Cardiac muscle cell (in vitro differentiated cells and primary cell): ENCODE data around the gene MAP3K2. TPM values are rescaled to one million over a fixed set of nuclear protein-coding genes. Genes with fewer than 3 reads are reported as not detected.

Experiments
- DNase-seq, 2 donors: peaks; one replicate each; pipeline versions ENCODE4 v3.0.0 to v3.0.0-alpha.2; 2010 to 2017; ENCODE audit warnings: low read depth in 1 of 2, low spot score in 1 of 2
- H3K27ac ChIP-seq: fragments of 200-600 bp; sonication (generic); 2 replicates; pipeline ENCODE4 v1.5.1; 2016
- H3K27me3 ChIP-seq: fragments of 200-600 bp; sonication (generic); 2 replicates; pipeline ENCODE4 v1.6.0; 2016; ENCODE audit warnings: control low read depth
- H3K36me3 ChIP-seq: fragments of 200-600 bp; sonication (generic); 2 replicates; pipeline ENCODE4 v1.5.1; 2016; ENCODE audit warnings: control low read depth
- H3K4me1 ChIP-seq: fragments of 200-600 bp; sonication (generic); 2 replicates; pipeline ENCODE4 v1.8.1; 2017; ENCODE audit warnings: low read depth, mild to moderate bottlenecking, mixed run types
- H3K4me3 ChIP-seq: fragments of 200-600 bp; sonication (generic); 2 replicates; pipeline ENCODE4 v1.5.1; 2016; ENCODE audit warnings: mild to moderate bottlenecking
- H3K9me3 ChIP-seq: fragments of 200-600 bp; sonication (generic); 2 replicates; pipeline ENCODE4 v1.5.1; 2017; ENCODE audit warnings: low read depth, mild to moderate bottlenecking, control low read depth
- CTCF ChIP-seq: IDR thresholded peaks from 2 replicates; pipeline ENCODE4 v1.5.1; 2012; ENCODE audit warnings: low read depth, mild to moderate bottlenecking, low read length
- polyA plus RNA-seq: library from polyadenylated mRNA; unstranded; fragments of >200 nt; fragmentation: Nextera tagmentation; extraction: Ambion mirVana; gene quantifications from 2 replicates; pipeline ENCODE4 v1.2.1, GENCODE V29; 2016
- total RNA-seq: library from RNA; depleted of rRNA; stranded (reverse); fragments of >200 nt; gene quantifications from 2 replicates; pipeline ENCODE4 v1.2.3, GENCODE V29; 2016

Gene MAP3K2
- total and polyA plus RNA-seq, 2 experiments from 2014 or later, result 36.6 to 40.2 TPM

GRCh38 chr2:127342101-127342500, 45.7 kb downstream of the MAP3K2 start:
- peaks cover 16% of the 10 kb centered on the region for H3K36me3 ChIP-seq
- no peaks in the 10 kb centered on the region for H3K4me1 ChIP-seq
- H3K27ac ChIP-seq, result no peak overlapping the region
- H3K9me3 ChIP-seq, result no peaks in the 10 kb centered on the region
- no peak overlapping the region for H3K4me3 ChIP-seq
- H3K27me3 ChIP-seq, result no peaks in the 10 kb centered on the region
- no peak for TF ChIP-seq CTCF
- no peak for DNase-seq

GRCh38 chr2:127332335-127332734, 55.4 kb downstream of the MAP3K2 start:
- Histone ChIP-seq H3K4me1 (no peaks in the 10 kb centered on the region), H3K4me3 (no peak overlapping the region), H3K27ac (no peak overlapping the region), H3K27me3 (no peaks in the 10 kb centered on the region), H3K36me3 (peaks cover 34% of the 10 kb centered on the region), H3K9me3 (no peaks in the 10 kb centered on the region)
- no peak for TF ChIP-seq CTCF
- no peak for DNase-seq

- no peak for TF ChIP-seq CTCF
- Histone ChIP-seq H3K36me3 (peaks cover 28% of the 10 kb centered on the region), H3K9me3 (no peaks in the 10 kb centered on the region), H3K27ac (no peak overlapping the region), H3K27me3 (no peaks in the 10 kb centered on the region), H3K4me1 (no peaks in the 10 kb centered on the region), H3K4me3 (no peak overlapping the region)
- DNase-seq, result no peak
These were observed 57.0 kb downstream of the MAP3K2 start for GRCh38 chr2:127330753-127331152.

GRCh38 chr2:127326289-127326945, 61.4 kb downstream of the MAP3K2 start:
- no peak overlapping the region for H3K27ac ChIP-seq
- no peak overlapping the region for H3K4me3 ChIP-seq
- no peaks in the 10 kb centered on the region for H3K9me3 ChIP-seq
- no peaks in the 10 kb centered on the region for H3K27me3 ChIP-seq
- no peaks in the 10 kb centered on the region for H3K4me1 ChIP-seq
- peak in 1 of 2 donors; percentile 1 for DNase-seq
- H3K36me3 ChIP-seq, result peaks cover 46% of the 10 kb centered on the region
- TF ChIP-seq CTCF, result no peak

- peak; percentile 39 to 75 for DNase-seq
- H3K4me1 ChIP-seq, result no peaks in the 10 kb centered on the region
- peaks cover 42% of the 10 kb centered on the region for H3K36me3 ChIP-seq
- TF ChIP-seq CTCF, result peak; percentile 63
- H3K27ac ChIP-seq, result no peak overlapping the region
- H3K27me3 ChIP-seq, result no peaks in the 10 kb centered on the region
- no peak overlapping the region for H3K4me3 ChIP-seq
- no peaks in the 10 kb centered on the region for H3K9me3 ChIP-seq
These were observed 63.1 kb downstream of the MAP3K2 start for GRCh38 chr2:127324635-127325034.

GRCh38 chr2:127321303-127321702, 66.5 kb downstream of the MAP3K2 start:
- no peaks in the 10 kb centered on the region for H3K27me3 ChIP-seq
- no peaks in the 10 kb centered on the region for H3K9me3 ChIP-seq
- H3K4me1 ChIP-seq, result no peaks in the 10 kb centered on the region
- no peak overlapping the region for H3K4me3 ChIP-seq
- peaks cover 52% of the 10 kb centered on the region for H3K36me3 ChIP-seq
- TF ChIP-seq CTCF, result no peak
- peak in 1 of 2 donors; percentile 6 for DNase-seq
- no peak overlapping the region for H3K27ac ChIP-seq
